Anterior cingulate cortex (tissue), 58 donors: ENCODE measurements around the gene NYAP1.

Experiments
- DNase-seq, 58 donors: peaks; one replicate each; lab custom pipeline; 2025; lab: John Stamatoyannopoulos, UW

NYAP1 gene

GRCh38 chr7:100456562-100456961 lies 27.2 kb upstream of the NYAP1 start:
- no peak for DNase-seq

DNA sequence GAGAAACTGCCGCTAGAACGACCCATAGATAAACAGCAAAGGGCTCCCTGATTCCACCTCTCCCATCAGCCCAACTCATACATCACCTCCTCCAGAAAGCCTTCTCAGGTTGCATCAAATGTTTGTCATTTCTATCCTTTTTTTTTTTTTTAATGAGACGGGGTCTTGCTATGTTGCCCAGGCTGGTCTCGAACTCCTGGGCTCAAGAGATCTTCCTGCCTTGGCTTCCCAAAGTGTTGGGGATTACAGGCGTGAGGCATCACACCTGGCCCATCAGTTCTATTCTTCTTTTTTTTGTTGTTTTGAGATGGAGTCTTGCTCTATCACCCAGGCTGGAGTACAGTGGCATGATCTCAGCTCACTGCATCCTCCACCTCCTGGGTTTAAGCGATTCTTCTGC lies 26.7 kb upstream of the NYAP1 start:
- no peak for DNase-seq

DNA sequence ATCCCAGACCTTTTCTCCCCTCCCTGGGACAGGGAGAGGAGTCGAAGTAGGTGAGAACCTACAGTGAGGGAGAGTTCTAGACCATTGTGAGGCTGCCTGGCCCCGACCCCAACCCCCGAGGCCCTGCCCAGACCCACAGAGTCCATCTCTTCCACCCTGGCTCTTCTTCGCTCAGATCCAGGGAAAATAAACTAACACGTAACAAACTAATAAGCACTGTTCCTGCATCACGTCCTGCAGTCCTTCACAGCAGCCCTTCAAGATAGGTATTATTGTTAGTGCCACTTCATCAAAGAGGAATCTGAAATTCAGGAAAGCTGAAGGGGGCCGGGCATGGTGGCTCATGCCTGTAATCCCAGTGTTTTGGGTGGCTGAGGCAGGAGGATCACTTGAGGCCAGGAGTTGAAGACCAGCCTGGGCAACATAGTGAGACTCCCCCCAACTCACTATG lies 19.5 kb upstream of the NYAP1 start, which contains the start of gene SPACDR:
Gene SPACDR (minus strand): TSS at position 51 of the 451 bp plus-strand sequence. CDS start 235 bp downstream, outside the sequence.
- DNase-seq: no peak

- no peak for DNase-seq
Measured at GRCh38 chr7:100464791-100465190, 18.9 kb upstream of the NYAP1 start.

- DNase-seq: no peak
Measured at GRCh38 chr7:100465299-100465698, 18.4 kb upstream of the NYAP1 start.

GRCh38 chr7:100465702-100466311 lies 17.9 kb upstream of the NYAP1 start:
- peak in 57 of 58 donors; percentile 50 to 98 (median 92) for DNase-seq

- DNase-seq: peak in 6 of 58 donors; percentile 12 to 52 (median 36)
Measured at GRCh38 chr7:100466653-100467605, 16.8 kb upstream of the NYAP1 start.

- peak; percentile 18 to 98 (median 92) for DNase-seq
Measured at GRCh38 chr7:100467638-100468373, 15.9 kb upstream of the NYAP1 start.

DNA sequence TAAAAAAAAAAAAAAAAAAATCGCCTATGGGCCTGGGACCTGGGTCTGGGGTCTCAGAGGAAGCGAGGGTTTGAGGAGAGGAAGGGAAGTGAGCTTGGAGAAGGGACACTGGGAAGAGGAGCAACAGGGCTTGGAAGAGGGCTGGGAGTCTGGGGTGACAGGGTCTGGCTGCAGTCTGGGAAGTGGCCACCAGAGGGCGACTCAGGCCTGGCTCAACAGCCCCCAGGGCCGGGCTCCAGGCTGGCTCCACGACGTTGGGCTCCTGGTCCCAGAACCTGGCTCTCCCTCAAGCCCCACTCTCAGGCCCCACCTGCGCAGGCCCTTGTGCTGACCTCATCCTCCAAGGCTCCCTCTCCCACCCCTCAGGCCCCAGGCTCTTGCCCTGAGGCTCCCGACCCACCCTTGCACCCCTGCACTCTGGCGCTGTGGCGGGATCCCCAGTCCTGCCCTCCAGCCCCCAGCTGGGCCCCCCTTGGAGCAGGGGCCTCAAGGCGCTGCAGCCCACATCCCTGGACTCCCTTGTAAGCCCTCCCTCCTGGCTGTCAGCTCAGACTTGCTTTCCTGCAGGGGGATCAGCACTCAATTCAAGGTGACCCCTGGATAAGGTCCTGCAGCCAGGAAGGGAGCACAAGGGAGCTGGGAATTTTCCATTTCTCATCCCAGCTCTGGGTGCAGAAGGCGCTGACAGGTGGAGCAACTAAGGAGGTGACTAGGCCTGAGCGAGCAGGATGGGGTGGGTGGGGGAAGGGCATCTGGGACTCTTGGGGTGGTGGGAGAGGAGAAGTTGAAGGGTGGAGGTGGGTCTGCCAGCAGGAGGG lies 14.3 kb upstream of the NYAP1 start:
- peak in 56 of 58 donors; percentile 23 to 92 (median 77) for DNase-seq

GRCh38 chr7:100471021-100471420 lies 12.7 kb upstream of the NYAP1 start:
- DNase-seq: no peak

GRCh38 chr7:100472121-100472851 lies 11.4 kb upstream of the NYAP1 start:
- no peak for DNase-seq

- DNase-seq: no peak
Measured at GRCh38 chr7:100472854-100473499, 10.8 kb upstream of the NYAP1 start.

- peak in 1 of 58 donors; percentile 13 for DNase-seq
Measured at GRCh38 chr7:100475549-100475948, 8.2 kb upstream of the NYAP1 start.

DNA sequence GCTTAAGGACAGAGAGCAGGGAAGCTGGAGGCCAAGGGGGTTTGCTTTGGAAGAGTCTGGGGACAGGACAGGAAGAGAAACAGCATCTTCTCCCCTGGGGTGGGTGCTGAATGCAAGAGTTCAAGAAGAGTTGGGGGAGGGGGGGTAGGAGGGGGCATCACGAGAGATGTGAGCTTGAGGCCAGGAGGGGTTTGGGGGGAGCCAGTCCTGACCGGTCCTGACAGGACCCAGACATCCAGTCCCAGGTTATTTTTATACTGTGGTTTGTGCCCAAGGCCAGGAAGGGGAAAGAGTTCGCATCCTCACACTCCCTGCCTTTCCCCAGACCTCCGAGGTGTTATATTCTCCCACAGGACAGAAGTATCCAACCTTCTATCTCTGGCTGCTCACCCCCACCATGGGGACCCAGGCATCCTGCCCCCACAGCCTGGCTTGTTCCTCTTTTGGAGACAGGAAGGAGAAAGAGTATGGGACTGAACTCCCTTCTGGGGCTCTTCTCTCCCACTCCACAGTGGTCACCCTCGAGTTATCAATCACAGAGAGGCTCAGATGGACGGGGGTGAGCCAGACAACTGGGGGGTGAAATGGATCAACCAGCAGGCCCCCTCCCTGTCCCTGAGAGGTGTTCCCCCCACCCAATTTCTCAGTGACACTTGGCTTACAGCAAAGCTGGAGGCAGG lies 7.5 kb upstream of the NYAP1 start:
- peak in 1 of 58 donors; percentile 7 for DNase-seq

DNA sequence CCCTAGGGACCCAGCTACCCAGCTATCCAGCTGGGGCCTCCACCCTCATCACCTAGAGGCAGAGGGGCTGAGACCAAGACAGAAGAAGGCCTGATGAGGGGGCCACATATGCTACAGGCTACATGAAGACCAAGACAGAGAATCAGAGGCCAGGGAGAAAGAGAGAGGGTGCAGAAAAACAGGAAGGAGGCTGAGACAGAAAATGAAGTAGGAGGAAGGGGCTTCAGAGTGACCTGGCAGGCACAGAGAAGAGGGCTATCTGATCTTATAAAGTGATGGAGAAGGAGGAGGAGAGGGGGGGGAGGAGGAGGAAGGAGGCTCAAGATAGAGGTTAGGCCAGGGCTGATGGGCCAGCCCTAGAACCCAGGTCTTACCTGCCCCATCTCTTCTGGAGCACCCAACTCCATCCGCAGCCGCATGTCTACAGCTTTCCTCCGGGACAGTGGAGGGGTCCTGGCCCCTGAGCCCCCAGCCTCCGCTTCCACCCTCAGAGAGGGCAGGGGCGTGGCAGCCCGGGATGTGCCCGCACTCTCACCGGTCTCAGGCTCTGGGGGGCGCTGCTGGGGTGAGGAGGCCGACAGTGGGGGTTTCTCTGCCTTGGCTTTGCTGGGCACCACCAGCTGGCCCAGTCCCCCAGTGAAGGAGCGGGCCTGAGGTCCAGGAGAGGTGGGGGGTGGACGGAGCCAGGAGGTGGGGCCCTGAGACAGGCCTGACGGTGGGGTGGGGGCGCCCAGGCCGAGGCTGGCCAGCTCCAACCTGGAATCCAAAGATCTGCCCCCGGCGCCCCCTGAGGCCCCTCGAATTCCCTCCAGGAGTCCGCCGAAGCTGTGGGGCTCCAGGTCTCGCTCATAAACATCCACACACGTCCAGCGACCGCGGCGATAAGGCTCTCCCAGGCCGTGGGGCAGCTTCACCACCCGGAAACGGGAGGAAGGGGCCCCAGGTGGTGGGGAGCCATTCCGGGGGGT lies 6.5 kb upstream of the NYAP1 start:
- DNase-seq: no peak

DNA sequence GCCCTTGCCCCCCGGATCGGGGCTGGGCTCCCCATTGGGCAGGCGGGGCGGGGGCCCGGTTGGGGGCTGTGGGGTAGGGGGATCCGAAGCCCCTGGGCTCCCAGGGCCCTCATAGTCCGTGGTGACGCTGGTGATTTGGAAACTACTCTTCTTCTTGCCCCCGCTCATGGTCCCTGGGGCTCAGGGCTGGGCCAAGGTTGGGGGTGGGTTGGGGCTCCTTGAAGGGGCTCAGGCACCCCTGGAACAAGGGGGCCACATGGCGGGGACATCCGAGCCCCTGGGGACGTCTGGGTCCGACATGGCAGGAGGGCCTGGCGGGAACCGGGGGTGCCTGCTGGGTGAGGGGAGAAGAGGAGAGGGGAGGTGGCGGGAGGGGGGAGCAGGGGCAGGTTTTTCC lies 5.9 kb upstream of the NYAP1 start:
- no peak for DNase-seq
